Osteoblast (primary cell): ENCODE results near the gene HSDL2. TPM values are rescaled to one million over a fixed set of nuclear protein-coding genes. Genes with fewer than 3 reads are reported as not detected.

ENCODE experiments used
- DNase-seq: peaks from one replicate; pipeline ENCODE4 v3.0.0; 2011; ENCODE audit warnings: low spot score, mixed read lengths; ENCODE audit not compliant: insufficient read length; ENCODE audit errors: missing footprints
- H2AFZ ChIP-seq: 2 replicates; pipeline ENCODE4 v1.6.0; 2011; ENCODE audit warnings: mild to moderate bottlenecking, low read length
- H3K27ac ChIP-seq: 2 replicates; pipeline ENCODE4 v1.5.1; 2011; ENCODE audit warnings: mild to moderate bottlenecking, low read depth, low read length, moderate library complexity
- H3K27me3 ChIP-seq: 2 replicates; pipeline ENCODE4 v1.6.0; 2012; ENCODE audit warnings: mild to moderate bottlenecking, control low read depth, inconsistent platforms, low read length, moderate library complexity; ENCODE audit not compliant: insufficient read depth
- H3K36me3 ChIP-seq: 2 replicates; pipeline ENCODE4 v1.5.1; 2011; ENCODE audit warnings: mild to moderate bottlenecking, low read length, control low read depth, moderate library complexity; ENCODE audit not compliant: insufficient read depth
- H3K4me1 ChIP-seq: 2 replicates; pipeline ENCODE4 v1.5.1; 2011; ENCODE audit warnings: mild to moderate bottlenecking, low read length, control low read depth, moderate library complexity; ENCODE audit not compliant: insufficient read depth
- H3K4me2 ChIP-seq: 2 replicates; pipeline ENCODE4 v1.6.0; 2011; ENCODE audit warnings: mild to moderate bottlenecking, low read length; ENCODE audit not compliant: insufficient read depth
- H3K4me3 ChIP-seq: fragments of 200-600 bp; sonication (generic); 3 replicates; pipeline ENCODE4 v1.5.1; 2012; ENCODE audit warnings: mild to moderate bottlenecking, low read length, inconsistent platforms; ENCODE audit not compliant: insufficient read depth
- H3K79me2 ChIP-seq: 2 replicates; pipeline ENCODE4 v1.6.0; 2012; ENCODE audit warnings: mild to moderate bottlenecking, low read length, control low read depth, inconsistent platforms; ENCODE audit not compliant: insufficient read depth
- H3K9me3 ChIP-seq: 2 replicates; pipeline ENCODE4 v1.5.1; 2011; ENCODE audit warnings: low read depth, low read length, control low read depth
- H4K20me1 ChIP-seq: 2 replicates; pipeline ENCODE4 v1.6.0; 2012; ENCODE audit warnings: mild to moderate bottlenecking, low read length, control low read depth; ENCODE audit not compliant: insufficient read depth
- total RNA-seq: library from RNA; depleted of rRNA; stranded (reverse); fragments of >200 nt; gene quantifications from 2 replicates; pipeline ENCODE4 v1.2.3, GENCODE V29; 2012
- TF ChIP-seq, protein P1 (sequence below): IDR thresholded peaks from 2 replicates; pipeline ENCODE4 v1.5.1; 2011; ENCODE audit warnings: mild to moderate bottlenecking, low read depth, low read length, moderate library complexity; ENCODE audit errors: extremely low read depth

HSDL2 gene
- total RNA-seq, 1 donor = 42.3 TPM

- H3K9me3 ChIP-seq = no peaks in the 10 kb centered on the region
- H3K4me2 ChIP-seq = no peak overlapping the region
- H3K27me3 ChIP-seq = no peaks in the 10 kb centered on the region
- H3K4me1 ChIP-seq = peaks cover 4% of the 10 kb centered on the region
- H4K20me1 ChIP-seq = peaks cover 8% of the 10 kb centered on the region
- H2AFZ ChIP-seq = no peak overlapping the region
- peaks cover 23% of the 10 kb centered on the region for H3K36me3 ChIP-seq
- TF ChIP-seq, protein P1, sequence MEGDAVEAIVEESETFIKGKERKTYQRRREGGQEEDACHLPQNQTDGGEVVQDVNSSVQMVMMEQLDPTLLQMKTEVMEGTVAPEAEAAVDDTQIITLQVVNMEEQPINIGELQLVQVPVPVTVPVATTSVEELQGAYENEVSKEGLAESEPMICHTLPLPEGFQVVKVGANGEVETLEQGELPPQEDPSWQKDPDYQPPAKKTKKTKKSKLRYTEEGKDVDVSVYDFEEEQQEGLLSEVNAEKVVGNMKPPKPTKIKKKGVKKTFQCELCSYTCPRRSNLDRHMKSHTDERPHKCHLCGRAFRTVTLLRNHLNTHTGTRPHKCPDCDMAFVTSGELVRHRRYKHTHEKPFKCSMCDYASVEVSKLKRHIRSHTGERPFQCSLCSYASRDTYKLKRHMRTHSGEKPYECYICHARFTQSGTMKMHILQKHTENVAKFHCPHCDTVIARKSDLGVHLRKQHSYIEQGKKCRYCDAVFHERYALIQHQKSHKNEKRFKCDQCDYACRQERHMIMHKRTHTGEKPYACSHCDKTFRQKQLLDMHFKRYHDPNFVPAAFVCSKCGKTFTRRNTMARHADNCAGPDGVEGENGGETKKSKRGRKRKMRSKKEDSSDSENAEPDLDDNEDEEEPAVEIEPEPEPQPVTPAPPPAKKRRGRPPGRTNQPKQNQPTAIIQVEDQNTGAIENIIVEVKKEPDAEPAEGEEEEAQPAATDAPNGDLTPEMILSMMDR = no peak
- no peak overlapping the region for H3K27ac ChIP-seq
- no peak overlapping the region for H3K4me3 ChIP-seq
- no peak for DNase-seq
- H3K79me2 ChIP-seq = peaks cover 8% of the 10 kb centered on the region
Measured at GRCh38 chr9:112403614-112404201, 23.8 kb downstream of the HSDL2 start.

DNA sequence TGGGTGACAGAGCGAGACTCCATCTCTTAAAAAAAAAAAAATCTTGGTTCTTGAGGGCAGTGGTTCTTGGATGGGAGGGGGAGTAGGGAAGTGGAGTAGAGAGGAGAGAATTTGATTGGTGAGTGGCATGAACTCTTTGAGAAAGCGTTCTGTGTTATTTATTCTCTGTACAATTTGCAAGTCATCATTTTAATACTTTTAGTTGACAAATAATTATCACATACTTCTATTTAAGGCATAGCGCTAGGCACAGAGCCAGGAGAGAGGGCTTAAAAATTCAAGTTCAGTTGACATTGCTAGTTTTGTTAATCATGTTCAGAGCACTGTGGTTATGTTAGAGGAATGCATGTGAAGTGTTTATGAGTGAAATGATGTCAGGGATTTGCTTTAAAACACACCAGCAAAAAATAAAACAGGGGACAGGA lies 24.6 kb downstream of the HSDL2 start:
- no peaks in the 10 kb centered on the region for H3K27me3 ChIP-seq
- H3K9me3 ChIP-seq = no peaks in the 10 kb centered on the region
- H3K36me3 ChIP-seq = peaks cover 25% of the 10 kb centered on the region
- H3K4me2 ChIP-seq = no peak overlapping the region
- peaks cover 5% of the 10 kb centered on the region for H3K79me2 ChIP-seq
- H3K27ac ChIP-seq = no peak overlapping the region
- DNase-seq = no peak
- H4K20me1 ChIP-seq = peaks cover 8% of the 10 kb centered on the region
- TF ChIP-seq, protein P1 = no peak
- H3K4me1 ChIP-seq = peaks cover 4% of the 10 kb centered on the region
- no peak overlapping the region for H2AFZ ChIP-seq
- H3K4me3 ChIP-seq = no peak overlapping the region

GRCh38 chr9:112408275-112408674 lies 28.4 kb downstream of the HSDL2 start:
- Histone ChIP-seq H3K9me3 (no peaks in the 10 kb centered on the region), H3K4me2 (no peak overlapping the region), H3K79me2 (peaks cover 3% of the 10 kb centered on the region), H4K20me1 (peaks cover 11% of the 10 kb centered on the region), H2AFZ (no peak overlapping the region), H3K27ac (no peak overlapping the region), H3K36me3 (peaks cover 34% of the 10 kb centered on the region), H3K4me3 (no peak overlapping the region), H3K27me3 (no peaks in the 10 kb centered on the region), H3K4me1 (peaks cover 4% of the 10 kb centered on the region)
- no peak for DNase-seq
- TF ChIP-seq, protein P1 = no peak

DNA sequence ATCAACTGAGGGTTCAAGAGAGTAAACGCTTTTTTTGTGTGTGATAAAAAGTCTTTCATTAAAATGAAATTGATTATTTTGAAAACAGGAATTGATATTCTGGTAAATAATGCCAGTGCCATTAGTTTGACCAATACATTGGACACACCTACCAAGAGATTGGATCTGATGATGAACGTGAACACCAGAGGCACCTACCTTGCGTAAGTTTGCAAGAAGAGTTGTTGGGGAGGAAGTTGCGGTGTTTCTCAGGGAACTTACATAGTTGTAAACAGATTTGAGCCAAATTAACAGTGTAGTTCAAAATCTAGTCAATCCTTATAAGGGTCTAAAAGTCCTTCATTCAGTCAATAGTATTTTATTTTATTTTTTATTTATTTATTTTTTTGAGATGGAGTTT lies 28.9 kb downstream of the HSDL2 start:
- Histone ChIP-seq H3K9me3 (no peaks in the 10 kb centered on the region), H3K4me3 (no peak overlapping the region), H3K36me3 (peaks cover 34% of the 10 kb centered on the region), H3K79me2 (peaks cover 2% of the 10 kb centered on the region), H3K27ac (no peak overlapping the region), H4K20me1 (peaks cover 10% of the 10 kb centered on the region), H3K4me2 (no peak overlapping the region), H3K27me3 (no peaks in the 10 kb centered on the region), H2AFZ (no peak overlapping the region), H3K4me1 (peaks cover 4% of the 10 kb centered on the region)
- TF ChIP-seq, protein P1 = no peak
- no peak for DNase-seq
